ENCODE data around the gene GPR149.

The GPR149 gene

DNA sequence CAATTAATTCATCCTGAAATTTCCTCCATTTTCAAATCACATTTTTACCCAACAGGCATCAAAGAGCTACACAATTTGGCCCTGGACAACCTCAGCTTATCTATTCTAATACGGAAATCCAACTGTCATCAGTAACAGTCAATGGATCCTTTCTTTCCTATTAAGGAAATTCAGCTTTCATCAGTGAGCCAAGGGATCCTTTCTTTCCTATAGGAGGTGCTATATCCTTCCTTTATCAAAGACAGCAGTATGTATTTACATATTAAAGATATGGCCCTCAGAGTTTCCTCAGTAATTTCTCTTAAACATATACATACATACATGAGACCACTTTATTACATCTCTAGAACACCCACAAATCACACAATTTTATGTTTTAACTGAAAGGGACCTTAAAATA is 115.8 kb downstream of the GPR149 start (continued):
- TF ChIP-seq, protein P1, sequence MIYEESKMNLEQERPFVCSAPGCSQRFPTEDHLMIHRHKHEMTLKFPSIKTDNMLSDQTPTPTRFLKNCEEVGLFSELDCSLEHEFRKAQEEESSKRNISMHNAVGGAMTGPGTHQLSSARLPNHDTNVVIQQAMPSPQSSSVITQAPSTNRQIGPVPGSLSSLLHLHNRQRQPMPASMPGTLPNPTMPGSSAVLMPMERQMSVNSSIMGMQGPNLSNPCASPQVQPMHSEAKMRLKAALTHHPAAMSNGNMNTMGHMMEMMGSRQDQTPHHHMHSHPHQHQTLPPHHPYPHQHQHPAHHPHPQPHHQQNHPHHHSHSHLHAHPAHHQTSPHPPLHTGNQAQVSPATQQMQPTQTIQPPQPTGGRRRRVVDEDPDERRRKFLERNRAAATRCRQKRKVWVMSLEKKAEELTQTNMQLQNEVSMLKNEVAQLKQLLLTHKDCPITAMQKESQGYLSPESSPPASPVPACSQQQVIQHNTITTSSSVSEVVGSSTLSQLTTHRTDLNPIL (CRISPR knock-in tag; IDR thresholded peaks at IDR 0.05; ENCODE audit: low read depth): no peak
- no peak for TF ChIP-seq RARB (CRISPR knock-in tag; IDR thresholded peaks at IDR 0.05)
- TF ChIP-seq TOX (CRISPR knock-in tag; IDR thresholded peaks at IDR 0.05; ENCODE audit: borderline replicate concordance): no peak
- TF ChIP-seq ZC3H10 (CRISPR knock-in tag; IDR thresholded peaks at IDR 0.05): no peak
- no peak for TF ChIP-seq ZNF565 (CRISPR knock-in tag; conservative IDR thresholded peaks at IDR 0.05; ENCODE audit: low read depth)

DNA sequence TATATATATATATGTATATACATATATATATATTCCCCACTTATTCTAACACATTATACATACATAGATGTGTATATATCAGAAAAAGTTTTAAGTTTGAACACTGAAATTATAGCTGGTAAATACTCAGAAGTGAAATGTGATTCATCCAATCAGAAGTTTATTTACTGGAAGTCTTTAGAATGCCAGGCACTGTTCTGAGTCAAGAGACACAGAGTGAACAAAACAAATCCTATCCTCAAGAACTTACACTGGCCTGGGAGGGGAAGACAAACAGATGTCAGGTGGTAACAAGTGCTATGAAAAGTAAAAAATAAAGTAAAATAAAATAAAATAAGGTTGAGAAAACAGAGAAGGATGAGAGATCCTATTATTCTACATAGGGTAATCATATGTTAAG is 119.2 kb downstream of the GPR149 start:
- no peak for TF ChIP-seq CSDC2 (CRISPR knock-in tag; IDR thresholded peaks at IDR 0.05)
- ATAC-seq: no peak

DNA sequence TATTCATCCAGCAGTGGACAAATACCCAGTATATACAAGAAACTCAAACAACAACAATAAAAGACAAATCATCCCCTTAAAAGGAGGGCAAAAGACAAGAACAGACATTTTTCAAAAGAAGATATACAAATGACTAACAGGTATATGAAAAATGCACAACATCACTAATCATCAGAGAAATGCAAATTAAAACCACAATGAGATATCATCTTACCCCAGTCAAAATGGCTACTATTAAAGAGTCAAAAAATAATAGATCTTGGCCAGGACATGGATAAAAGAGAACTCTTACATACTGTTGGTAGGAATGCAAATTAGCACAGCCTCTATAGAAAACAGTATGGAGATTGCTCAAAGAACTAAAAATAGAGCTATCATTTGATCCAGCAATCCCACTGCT is 122.6 kb downstream of the GPR149 start:
- TF ChIP-seq TOX (CRISPR knock-in tag; IDR thresholded peaks at IDR 0.05; ENCODE audit: borderline replicate concordance) (no peak), ZNF565 (CRISPR knock-in tag; conservative IDR thresholded peaks at IDR 0.05; ENCODE audit: low read depth) (no peak), ZFP3 (CRISPR knock-in tag; IDR thresholded peaks at IDR 0.05) (no peak), BACH2 (CRISPR knock-in tag; IDR thresholded peaks at IDR 0.05; ENCODE audit: borderline replicate concordance) (no peak), ZC3H10 (CRISPR knock-in tag; IDR thresholded peaks at IDR 0.05) (no peak)
- TF ChIP-seq, protein P2, sequence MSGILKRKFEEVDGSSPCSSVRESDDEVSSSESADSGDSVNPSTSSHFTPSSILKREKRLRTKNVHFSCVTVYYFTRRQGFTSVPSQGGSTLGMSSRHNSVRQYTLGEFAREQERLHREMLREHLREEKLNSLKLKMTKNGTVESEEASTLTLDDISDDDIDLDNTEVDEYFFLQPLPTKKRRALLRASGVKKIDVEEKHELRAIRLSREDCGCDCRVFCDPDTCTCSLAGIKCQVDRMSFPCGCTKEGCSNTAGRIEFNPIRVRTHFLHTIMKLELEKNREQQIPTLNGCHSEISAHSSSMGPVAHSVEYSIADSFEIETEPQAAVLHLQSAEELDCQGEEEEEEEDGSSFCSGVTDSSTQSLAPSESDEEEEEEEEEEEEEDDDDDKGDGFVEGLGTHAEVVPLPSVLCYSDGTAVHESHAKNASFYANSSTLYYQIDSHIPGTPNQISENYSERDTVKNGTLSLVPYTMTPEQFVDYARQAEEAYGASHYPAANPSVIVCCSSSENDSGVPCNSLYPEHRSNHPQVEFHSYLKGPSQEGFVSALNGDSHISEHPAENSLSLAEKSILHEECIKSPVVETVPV (CRISPR knock-in tag; IDR thresholded peaks at IDR 0.05): no peak
- TF ChIP-seq, protein P1 (CRISPR knock-in tag; IDR thresholded peaks at IDR 0.05; ENCODE audit: low read depth): no peak
- TF ChIP-seq, protein P3, sequence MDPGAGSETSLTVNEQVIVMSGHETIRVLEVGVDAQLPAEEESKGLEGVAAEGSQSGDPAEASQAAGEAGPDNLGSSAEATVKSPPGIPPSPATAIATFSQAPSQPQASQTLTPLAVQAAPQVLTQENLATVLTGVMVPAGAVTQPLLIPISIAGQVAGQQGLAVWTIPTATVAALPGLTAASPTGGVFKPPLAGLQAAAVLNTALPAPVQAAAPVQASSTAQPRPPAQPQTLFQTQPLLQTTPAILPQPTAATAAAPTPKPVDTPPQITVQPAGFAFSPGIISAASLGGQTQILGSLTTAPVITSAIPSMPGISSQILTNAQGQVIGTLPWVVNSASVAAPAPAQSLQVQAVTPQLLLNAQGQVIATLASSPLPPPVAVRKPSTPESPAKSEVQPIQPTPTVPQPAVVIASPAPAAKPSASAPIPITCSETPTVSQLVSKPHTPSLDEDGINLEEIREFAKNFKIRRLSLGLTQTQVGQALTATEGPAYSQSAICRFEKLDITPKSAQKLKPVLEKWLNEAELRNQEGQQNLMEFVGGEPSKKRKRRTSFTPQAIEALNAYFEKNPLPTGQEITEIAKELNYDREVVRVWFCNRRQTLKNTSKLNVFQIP (CRISPR knock-in tag; IDR thresholded peaks at IDR 0.05; ENCODE audit: borderline replicate concordance, low read depth): no peak
- no peak for ATAC-seq

DNA sequence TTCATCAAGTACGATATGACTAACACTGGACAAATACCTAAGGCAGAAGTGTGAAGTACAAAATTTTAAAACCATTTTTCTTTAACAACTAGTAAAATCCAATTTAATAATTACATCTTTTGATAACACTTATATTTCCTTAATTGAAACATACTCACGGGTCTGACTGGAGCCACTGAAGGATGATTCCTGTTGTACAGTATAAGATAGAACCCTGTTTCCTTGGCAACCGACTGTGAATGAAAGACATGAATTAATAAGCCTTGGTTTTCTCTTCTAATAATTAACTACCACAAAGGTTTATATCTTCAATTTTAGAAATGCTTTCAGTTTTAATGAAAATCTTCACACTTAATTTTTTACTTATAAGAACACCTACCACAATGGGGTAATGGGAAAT is 125.1 kb downstream of the GPR149 start:
- ATAC-seq: no peak
- TF ChIP-seq, protein P3 (CRISPR knock-in tag; IDR thresholded peaks at IDR 0.05; ENCODE audit: borderline replicate concordance, low read depth): no peak
- TF ChIP-seq BACH2 (CRISPR knock-in tag; IDR thresholded peaks at IDR 0.05; ENCODE audit: borderline replicate concordance) (no peak), ZFP30 (CRISPR knock-in tag; IDR thresholded peaks at IDR 0.05) (no peak), TCF4 (CRISPR knock-in tag; IDR thresholded peaks at IDR 0.05; ENCODE audit: borderline replicate concordance) (no peak), PPARA (CRISPR knock-in tag; IDR thresholded peaks at IDR 0.05; ENCODE audit: borderline replicate concordance) (no peak), CSDC2 (CRISPR knock-in tag; IDR thresholded peaks at IDR 0.05) (no peak), TOX (CRISPR knock-in tag; IDR thresholded peaks at IDR 0.05; ENCODE audit: borderline replicate concordance) (no peak), ISL1 (CRISPR knock-in tag; IDR thresholded peaks at IDR 0.05) (no peak), ZC3H10 (CRISPR knock-in tag; IDR thresholded peaks at IDR 0.05) (no peak), OSR1 (CRISPR knock-in tag; IDR thresholded peaks at IDR 0.05) (no peak)
- TF ChIP-seq, protein P4, sequence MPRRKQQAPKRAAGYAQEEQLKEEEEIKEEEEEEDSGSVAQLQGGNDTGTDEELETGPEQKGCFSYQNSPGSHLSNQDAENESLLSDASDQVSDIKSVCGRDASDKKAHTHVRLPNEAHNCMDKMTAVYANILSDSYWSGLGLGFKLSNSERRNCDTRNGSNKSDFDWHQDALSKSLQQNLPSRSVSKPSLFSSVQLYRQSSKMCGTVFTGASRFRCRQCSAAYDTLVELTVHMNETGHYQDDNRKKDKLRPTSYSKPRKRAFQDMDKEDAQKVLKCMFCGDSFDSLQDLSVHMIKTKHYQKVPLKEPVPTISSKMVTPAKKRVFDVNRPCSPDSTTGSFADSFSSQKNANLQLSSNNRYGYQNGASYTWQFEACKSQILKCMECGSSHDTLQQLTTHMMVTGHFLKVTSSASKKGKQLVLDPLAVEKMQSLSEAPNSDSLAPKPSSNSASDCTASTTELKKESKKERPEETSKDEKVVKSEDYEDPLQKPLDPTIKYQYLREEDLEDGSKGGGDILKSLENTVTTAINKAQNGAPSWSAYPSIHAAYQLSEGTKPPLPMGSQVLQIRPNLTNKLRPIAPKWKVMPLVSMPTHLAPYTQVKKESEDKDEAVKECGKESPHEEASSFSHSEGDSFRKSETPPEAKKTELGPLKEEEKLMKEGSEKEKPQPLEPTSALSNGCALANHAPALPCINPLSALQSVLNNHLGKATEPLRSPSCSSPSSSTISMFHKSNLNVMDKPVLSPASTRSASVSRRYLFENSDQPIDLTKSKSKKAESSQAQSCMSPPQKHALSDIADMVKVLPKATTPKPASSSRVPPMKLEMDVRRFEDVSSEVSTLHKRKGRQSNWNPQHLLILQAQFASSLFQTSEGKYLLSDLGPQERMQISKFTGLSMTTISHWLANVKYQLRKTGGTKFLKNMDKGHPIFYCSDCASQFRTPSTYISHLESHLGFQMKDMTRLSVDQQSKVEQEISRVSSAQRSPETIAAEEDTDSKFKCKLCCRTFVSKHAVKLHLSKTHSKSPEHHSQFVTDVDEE (CRISPR knock-in tag; IDR thresholded peaks at IDR 0.05): no peak
- TF ChIP-seq, protein P2 (CRISPR knock-in tag; IDR thresholded peaks at IDR 0.05): no peak
- TF ChIP-seq, protein P5, sequence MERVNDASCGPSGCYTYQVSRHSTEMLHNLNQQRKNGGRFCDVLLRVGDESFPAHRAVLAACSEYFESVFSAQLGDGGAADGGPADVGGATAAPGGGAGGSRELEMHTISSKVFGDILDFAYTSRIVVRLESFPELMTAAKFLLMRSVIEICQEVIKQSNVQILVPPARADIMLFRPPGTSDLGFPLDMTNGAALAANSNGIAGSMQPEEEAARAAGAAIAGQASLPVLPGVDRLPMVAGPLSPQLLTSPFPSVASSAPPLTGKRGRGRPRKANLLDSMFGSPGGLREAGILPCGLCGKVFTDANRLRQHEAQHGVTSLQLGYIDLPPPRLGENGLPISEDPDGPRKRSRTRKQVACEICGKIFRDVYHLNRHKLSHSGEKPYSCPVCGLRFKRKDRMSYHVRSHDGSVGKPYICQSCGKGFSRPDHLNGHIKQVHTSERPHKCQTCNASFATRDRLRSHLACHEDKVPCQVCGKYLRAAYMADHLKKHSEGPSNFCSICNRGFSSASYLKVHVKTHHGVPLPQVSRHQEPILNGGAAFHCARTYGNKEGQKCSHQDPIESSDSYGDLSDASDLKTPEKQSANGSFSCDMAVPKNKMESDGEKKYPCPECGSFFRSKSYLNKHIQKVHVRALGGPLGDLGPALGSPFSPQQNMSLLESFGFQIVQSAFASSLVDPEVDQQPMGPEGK (CRISPR knock-in tag; IDR thresholded peaks at IDR 0.05; ENCODE audit: borderline replicate concordance): no peak

Data from SK-N-SH treated with all-trans-retinoic acid at 6 μM for 48 hours (cell line).